Panc1 (cell line): ENCODE measurements around the gene FN3KRP. TPM values are rescaled to one million over a fixed set of nuclear protein-coding genes. Genes with fewer than 3 reads are reported as not detected.
A peak's percentile ranks its signal among the peaks of the same experiment; 100 is the strongest.

Source experiments
- ATAC-seq: fragments of 200-7000 bp; cut with Tn5 transposase; 2 replicates; pipeline ENCODE4 v1.9.1; 2020; ENCODE audit warnings: mild to moderate bottlenecking, moderate library complexity
- BruUV-seq: library from RNA; stranded (reverse); fragments of 400-500 nt; replicated peaks from 2 replicates; lab custom pipeline; 2021; lab: Mats Ljungman, UMichigan
- CTCF ChIA-PET: fragments of 300-600 bp; sonication (Branson Sonifier 250); formaldehyde crosslinking; loops from one replicate; lab custom pipeline; 2022; ENCODE audit warnings: antibody characterized with exemption; lab: Charles Lee
- POLR2A ChIA-PET: fragments of 300-600 bp; sonication (Branson Sonifier 250); formaldehyde crosslinking; loops from one replicate; lab custom pipeline; 2022; ENCODE audit warnings: antibody characterized with exemption; lab: Charles Lee
- DNase-seq: peaks from one replicate; pipeline ENCODE4 v3.0.0-alpha.2; 2010; ENCODE audit warnings: low read depth, low spot score
- H3K27ac ChIP-seq: 2 replicates; pipeline ENCODE4 v1.5.1; 2011; ENCODE audit warnings: mild to moderate bottlenecking, low read length, inconsistent platforms
- H3K27me3 ChIP-seq: fragments of 200-500 bp; sonication (Bioruptor generic); 2 replicates; pipeline ENCODE4 v1.6.0; 2014; ENCODE audit warnings: low read length, inconsistent platforms; ENCODE audit not compliant: control insufficient read depth, insufficient read depth
- H3K36me3 ChIP-seq: fragments of 200-500 bp; sonication (Bioruptor generic); 2 replicates; pipeline ENCODE4 v1.5.1; 2014; ENCODE audit warnings: inconsistent platforms, mild to moderate bottlenecking, low read length, moderate library complexity; ENCODE audit not compliant: control insufficient read depth, insufficient read depth
- H3K4me1 ChIP-seq: 2 replicates; pipeline ENCODE4 v1.5.1; 2011; ENCODE audit warnings: inconsistent platforms, mild to moderate bottlenecking, low read length, moderate library complexity; ENCODE audit not compliant: control insufficient read depth, insufficient read depth
- H3K4me3 ChIP-seq, 2 experiments: 2 replicates each; pipeline ENCODE4 v1.5.1; 2011 to 2012; ENCODE audit warnings: low read depth in 2 of 2, low read length in 2 of 2, mild to moderate bottlenecking in 2 of 2, inconsistent platforms in 1 of 2, moderate library complexity in 1 of 2
- H3K9me3 ChIP-seq: fragments of 200-500 bp; sonication (Bioruptor generic); 2 replicates; pipeline ENCODE4 v1.5.1; 2014; ENCODE audit warnings: low read depth, mild to moderate bottlenecking, inconsistent platforms, low read length, moderate library complexity; ENCODE audit not compliant: control insufficient read depth, insufficient read depth
- POLR2AphosphoS5 ChIP-seq: IDR thresholded peaks from 2 replicates; pipeline ENCODE4 v1.6.1; 2012; ENCODE audit warnings: mild to moderate bottlenecking, low read depth, low read length, moderate library complexity
- REST ChIP-seq, 2 experiments: IDR thresholded peaks; 2 replicates each; pipeline ENCODE4 v1.6.1; 2011 to 2012; ENCODE audit warnings: low read depth in 2 of 2, control low read depth in 1 of 2, low read length in 1 of 2, mild to moderate bottlenecking in 1 of 2, moderate library complexity in 1 of 2; ENCODE audit not compliant: insufficient read depth in 1 of 2
- SIN3A ChIP-seq: IDR thresholded peaks from 2 replicates; pipeline ENCODE4 v1.6.1; 2012; ENCODE audit warnings: low read depth, mild to moderate bottlenecking, low read length, moderate library complexity, borderline replicate concordance; ENCODE audit not compliant: insufficient read depth
- TCF7L2 ChIP-seq: IDR thresholded peaks from 2 replicates; pipeline ENCODE4 v1.6.1; 2011; ENCODE audit warnings: mild to moderate bottlenecking, low read depth, low read length, inconsistent platforms
- in situ Hi-C: cut with HindIII; loops from 2 replicates; pipeline ENCODE4 v1.10.0; 2016; ENCODE audit warnings: low sequenced_read_pairs, low pct_unique_long_range_greater_than_20kb
- intact Hi-C: fragments of 100-400 bp; cut with micrococcal nuclease; formaldehyde crosslinking; loops from one replicate; pipeline ENCODE4 v1.10.0; 2022; ENCODE audit not compliant: unreplicated experiment
- total RNA-seq: library from RNA; stranded (reverse); gene quantifications from one replicate; pipeline ENCODE4 v1.2.1, GENCODE V29; 2021; ENCODE audit not compliant: unreplicated experiment
- TF ChIP-seq, protein P1 (sequence below): fragments of 450-650 bp; IDR thresholded peaks from 2 replicates; pipeline ENCODE4 v1.5.1; 2017; ENCODE audit warnings: mild to moderate bottlenecking

Gene FN3KRP
- total RNA-seq, 1 experiment from 2014 or later = 41.0 TPM

- ChIA-PET POLR2A (no interaction called here), CTCF (interaction anchor here (0.6 to 1.4 kb wide), 6 partner anchors 9 to 113 kb away, joined by 3 to 9 read pairs (median 5); no protein-coding TSS in a partner anchor)
- intact Hi-C loops (loop anchor here (5.0 kb wide), 1 partner anchor 109 kb away; no protein-coding TSS in a partner anchor), in situ Hi-C loops (no loop called here)
- TF ChIP-seq POLR2AphosphoS5 = no peak
- TF ChIP-seq, protein P1, sequence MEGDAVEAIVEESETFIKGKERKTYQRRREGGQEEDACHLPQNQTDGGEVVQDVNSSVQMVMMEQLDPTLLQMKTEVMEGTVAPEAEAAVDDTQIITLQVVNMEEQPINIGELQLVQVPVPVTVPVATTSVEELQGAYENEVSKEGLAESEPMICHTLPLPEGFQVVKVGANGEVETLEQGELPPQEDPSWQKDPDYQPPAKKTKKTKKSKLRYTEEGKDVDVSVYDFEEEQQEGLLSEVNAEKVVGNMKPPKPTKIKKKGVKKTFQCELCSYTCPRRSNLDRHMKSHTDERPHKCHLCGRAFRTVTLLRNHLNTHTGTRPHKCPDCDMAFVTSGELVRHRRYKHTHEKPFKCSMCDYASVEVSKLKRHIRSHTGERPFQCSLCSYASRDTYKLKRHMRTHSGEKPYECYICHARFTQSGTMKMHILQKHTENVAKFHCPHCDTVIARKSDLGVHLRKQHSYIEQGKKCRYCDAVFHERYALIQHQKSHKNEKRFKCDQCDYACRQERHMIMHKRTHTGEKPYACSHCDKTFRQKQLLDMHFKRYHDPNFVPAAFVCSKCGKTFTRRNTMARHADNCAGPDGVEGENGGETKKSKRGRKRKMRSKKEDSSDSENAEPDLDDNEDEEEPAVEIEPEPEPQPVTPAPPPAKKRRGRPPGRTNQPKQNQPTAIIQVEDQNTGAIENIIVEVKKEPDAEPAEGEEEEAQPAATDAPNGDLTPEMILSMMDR = peak; percentile 90
- no peak for TF ChIP-seq TCF7L2
- Histone ChIP-seq H3K4me3 (peak overlapping the region in 1 of 2 experiments; percentile 21; a peak in 2 of 4 replicates), H3K9me3 (no peaks in the 10 kb centered on the region), H3K36me3 (no peaks in the 10 kb centered on the region), H3K27me3 (no peaks in the 10 kb centered on the region), H3K27ac (peak overlapping the region; percentile 20; the same call in 1 of the 2 replicates), H3K4me1 (no peaks in the 10 kb centered on the region)
- BruUV-seq = no TSS peak
- DNase-seq = no peak
- ATAC-seq = peak; percentile 97
Observed at GRCh38 chr17:82668631-82669099, 47.8 kb upstream of the FN3KRP start.

DNA sequence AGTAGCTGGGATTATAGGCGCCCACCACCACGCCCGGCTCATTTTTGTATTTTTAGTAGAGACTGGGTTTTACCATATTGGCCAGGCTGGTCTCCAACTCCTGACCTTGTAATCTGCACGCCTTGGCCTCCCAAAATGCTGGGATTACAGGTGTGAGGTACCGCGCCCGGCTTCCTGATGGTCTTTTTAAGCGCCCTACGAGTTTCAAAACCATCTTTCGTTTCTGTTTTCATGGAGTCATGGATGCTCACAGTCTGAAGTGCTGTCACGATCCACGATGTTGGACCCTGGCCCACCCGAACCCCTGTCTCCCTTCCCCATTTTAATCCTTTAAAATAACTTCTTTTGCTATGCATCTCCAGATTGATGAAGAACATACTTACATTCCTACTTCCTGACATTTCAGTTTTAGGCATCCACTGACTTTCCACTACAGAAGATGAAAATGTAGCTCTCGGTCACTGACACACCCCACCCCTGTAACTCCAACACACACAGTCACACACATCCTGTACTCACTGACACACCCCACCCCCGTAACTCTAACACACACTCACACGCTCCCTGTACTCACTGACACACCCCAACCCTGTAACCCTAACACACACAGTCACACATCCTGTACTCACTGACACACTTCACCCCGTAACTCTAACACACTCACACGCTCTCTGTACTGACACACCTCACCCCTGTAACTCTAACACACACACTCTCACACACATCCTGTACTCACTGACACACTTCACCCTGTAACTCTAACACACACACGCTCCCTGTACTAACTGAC, 45.6 kb upstream of the FN3KRP start:
- ATAC-seq (no peak), DNase-seq (no peak)
- intact Hi-C loops (no loop called here), in situ Hi-C loops (no loop called here)
- Histone ChIP-seq H3K36me3 (no peaks in the 10 kb centered on the region), H3K4me3 (no peak overlapping the region), H3K27ac (no peak overlapping the region), H3K27me3 (no peaks in the 10 kb centered on the region), H3K9me3 (no peaks in the 10 kb centered on the region), H3K4me1 (no peaks in the 10 kb centered on the region)
- ChIA-PET POLR2A (interaction anchor here (0.7 kb wide), 1 partner anchor 101 kb away, joined by 18 read pairs; no protein-coding TSS in a partner anchor), CTCF (interaction anchor here (0.6 kb wide), 1 partner anchor 438 kb away, joined by 4 read pairs; no protein-coding TSS in a partner anchor)
- no TSS peak for BruUV-seq
- no peak for TF ChIP-seq SIN3A
- TF ChIP-seq, protein P1 = no peak

DNA sequence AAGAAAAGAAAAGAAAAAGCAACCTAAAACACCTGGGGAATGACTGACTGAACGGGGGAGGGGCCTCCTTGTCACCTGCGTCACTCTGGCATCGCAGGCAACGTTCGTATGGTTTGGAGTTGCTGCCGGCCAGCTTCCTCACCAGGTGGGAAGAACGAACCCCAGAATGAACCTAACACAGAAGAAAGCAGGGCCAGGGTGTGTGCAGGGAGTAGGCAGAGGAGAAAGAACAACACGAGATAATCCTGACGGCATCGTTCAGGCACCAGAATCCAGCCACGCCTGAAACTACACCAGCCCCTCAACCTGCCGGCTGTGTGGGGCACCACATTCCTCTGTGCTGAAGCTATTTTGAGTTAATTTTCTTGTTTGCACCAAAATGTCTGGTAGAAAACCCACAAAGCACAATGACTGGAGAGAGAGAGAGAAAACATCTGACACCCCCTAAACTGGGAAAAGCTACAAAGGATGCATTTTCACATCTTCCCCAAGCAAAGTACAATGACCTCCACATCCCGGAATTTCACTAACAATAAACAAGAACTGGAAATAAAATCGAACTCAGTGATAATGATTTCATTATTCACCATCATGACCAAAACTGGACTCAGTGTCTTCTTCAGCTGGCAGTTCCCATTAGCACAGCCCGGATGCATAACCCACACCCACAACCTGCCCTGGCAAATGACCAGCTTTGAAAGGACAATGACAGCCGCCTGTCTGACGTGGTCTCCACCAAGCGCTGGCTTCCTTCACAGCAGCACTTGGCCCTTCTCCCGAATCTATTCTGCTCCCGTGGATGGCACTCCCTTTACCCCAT, 41.6 kb upstream of the FN3KRP start:
- H3K4me1 ChIP-seq = no peaks in the 10 kb centered on the region
- H3K9me3 ChIP-seq = no peaks in the 10 kb centered on the region
- CTCF ChIA-PET = no interaction called here
- intact Hi-C loops (no loop called here), in situ Hi-C loops (no loop called here)
- H3K27ac ChIP-seq = no peak overlapping the region
- BruUV-seq = no TSS peak
- no peaks in the 10 kb centered on the region for H3K27me3 ChIP-seq
- TF ChIP-seq SIN3A (no peak), TCF7L2 (no peak), REST (IDR thresholded peaks at IDR 0.05; ENCODE audit: insufficient read depth in 1 of 2, low read depth in 2 of 2, low read length in 1 of 2) (no peak), POLR2AphosphoS5 (no peak)
- TF ChIP-seq, protein P1 = no peak
- POLR2A ChIA-PET = no interaction called here
- H3K36me3 ChIP-seq = no peaks in the 10 kb centered on the region
- H3K4me3 ChIP-seq = no peak overlapping the region
- ATAC-seq = no peak
- DNase-seq = no peak
